SU-DHL-6 (cell line): ENCODE results near the gene RPL19.
"Not testable (repeated sequence)": the region's sequence is repeated elsewhere in the genome, so short reads cannot be mapped to it uniquely, and the experiment has no call there.

Source experiments
- H2AFZ ChIP-seq: fragments of 200-600 bp; sonication (generic); 2 replicates; pipeline ENCODE4 v1.6.1; 2014; ENCODE audit warnings: low read depth, mild to moderate bottlenecking, moderate library complexity, mixed read lengths, antibody characterized with exemption, low read length; ENCODE audit not compliant: severe bottlenecking
- H3F3A ChIP-seq: fragments of 200-600 bp; shearing (Covaris generic); 2 replicates; pipeline ENCODE4 v1.6.0; 2016; ENCODE audit warnings: antibody characterized with exemption, mild to moderate bottlenecking; ENCODE audit not compliant: insufficient read depth
- H3K27ac ChIP-seq: fragments of 200-600 bp; sonication (generic); 2 replicates; pipeline ENCODE4 v1.5.1; 2016; ENCODE audit warnings: low read depth, mild to moderate bottlenecking, low read length, moderate library complexity, mixed read lengths
- H3K27me3 ChIP-seq: fragments of 200-600 bp; sonication (generic), shearing (Covaris generic); 2 replicates; pipeline ENCODE4 v1.6.0; 2014; ENCODE audit warnings: mild to moderate bottlenecking, low read length
- H3K36me3 ChIP-seq: fragments of 200-600 bp; sonication (generic); 2 replicates; pipeline ENCODE4 v1.6.1; 2014; ENCODE audit warnings: mild to moderate bottlenecking, low read length, mixed read lengths
- H3K4me2 ChIP-seq: fragments of 300-600, 200-600 bp; shearing (Covaris generic), sonication (generic); 2 replicates; pipeline ENCODE4 v1.6.0; 2014; ENCODE audit warnings: low read length, low read depth, mild to moderate bottlenecking; ENCODE audit not compliant: poor library complexity, severe bottlenecking
- H3K4me3 ChIP-seq: fragments of 200-600 bp; sonication (generic); 2 replicates; pipeline ENCODE4 v1.5.1; 2014; ENCODE audit warnings: antibody characterized with exemption, low read length, mild to moderate bottlenecking, mixed read lengths; ENCODE audit not compliant: insufficient read depth, poor library complexity, severe bottlenecking
- H3K79me2 ChIP-seq: fragments of 200-600 bp; sonication (generic); 2 replicates; pipeline ENCODE4 v1.6.1; 2014; ENCODE audit warnings: mild to moderate bottlenecking, low read length, moderate library complexity; ENCODE audit not compliant: insufficient read depth
- H3K9ac ChIP-seq: fragments of 200-600 bp; sonication (generic); 2 replicates; pipeline ENCODE4 v1.7.0; 2014; ENCODE audit warnings: mild to moderate bottlenecking, low read length
- H3K9me2 ChIP-seq: fragments of 200-600 bp; sonication (generic); replicated peaks from 2 replicates; pipeline ENCODE4 v1.6.1; 2014; ENCODE audit warnings: low read length; ENCODE audit not compliant: insufficient read depth
- H3K9me3 ChIP-seq: fragments of 200-600 bp; sonication (generic); 2 replicates; pipeline ENCODE4 v1.6.1; 2014; ENCODE audit warnings: low read length, mixed read lengths; ENCODE audit not compliant: insufficient read depth
- H4K20me1 ChIP-seq: fragments of 200-600 bp; sonication (generic); 2 replicates; pipeline ENCODE4 v1.6.1; 2014; ENCODE audit warnings: low read depth, mild to moderate bottlenecking, antibody characterized with exemption, low read length, moderate library complexity, mixed read lengths
- EZH2phosphoT487 ChIP-seq: fragments of 200-600 bp; sonication (generic), shearing (Covaris generic); conservative IDR thresholded peaks from 2 replicates; pipeline ENCODE4 v1.6.1; 2018; ENCODE audit warnings: mild to moderate bottlenecking, antibody characterized with exemption, low read length, moderate library complexity, mixed read lengths
- TF ChIP-seq, protein P1 (sequence below): fragments of 200-600 bp; sonication (generic); IDR thresholded peaks from one replicate; pipeline ENCODE4 v1.5.1; 2017; ENCODE audit warnings: antibody characterized with exemption, mild to moderate bottlenecking, low read length, moderate library complexity; ENCODE audit not compliant: insufficient read depth, poor library complexity, severe bottlenecking

The RPL19 gene

DNA sequence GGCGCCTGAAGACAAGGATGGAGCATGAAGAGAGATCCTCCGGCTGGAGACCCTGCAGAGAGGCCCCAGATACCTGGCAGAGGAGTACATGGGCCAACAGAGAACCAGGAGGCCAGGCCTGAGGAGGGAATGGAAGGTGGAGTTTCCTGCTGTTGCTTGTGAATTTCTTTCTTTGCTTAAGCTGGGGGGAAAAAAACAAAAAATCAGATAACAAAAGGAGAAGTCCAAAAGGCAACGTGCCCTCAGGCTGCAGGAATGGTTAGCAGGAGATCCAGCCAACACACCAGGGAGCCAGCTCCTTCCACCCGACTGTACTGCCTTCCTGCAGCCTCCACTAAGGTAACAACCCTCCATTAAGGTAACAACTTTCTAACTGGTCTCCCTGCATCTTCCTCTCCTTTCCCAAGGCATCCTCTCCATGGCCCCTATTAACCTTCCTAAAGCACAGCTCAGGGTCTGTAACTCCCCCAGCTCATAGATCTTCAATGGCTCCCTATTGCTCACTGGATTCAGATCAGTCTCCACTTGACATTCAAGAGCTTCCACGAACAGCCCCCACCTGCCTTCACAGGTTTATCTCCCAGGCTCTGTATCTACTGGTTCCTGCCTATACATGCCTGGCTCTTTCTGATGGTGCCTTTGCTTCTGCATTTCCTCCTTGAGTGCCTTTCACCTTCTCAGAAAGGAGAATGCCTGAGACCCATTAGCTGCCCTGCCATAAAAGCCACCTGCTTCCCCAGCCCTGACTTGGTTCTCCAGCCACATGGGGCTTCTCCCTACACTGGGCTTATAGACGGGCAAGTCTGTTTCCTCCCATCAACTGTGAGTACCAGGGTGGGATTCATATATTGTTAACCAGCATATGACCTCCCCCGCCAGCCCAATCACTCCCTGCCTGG, 33.4 kb upstream of the RPL19 start:
- Histone ChIP-seq H3K4me3 (no peak overlapping the region), H3K27me3 (no peaks in the 10 kb centered on the region), H3K79me2 (no peaks in the 10 kb centered on the region), H3K9me2 (no peaks in the 10 kb centered on the region), H3K9ac (no peak overlapping the region), H2AFZ (no peak overlapping the region), H3K27ac (no peak overlapping the region), H3K36me3 (no peaks in the 10 kb centered on the region), H3K9me3 (no peaks in the 10 kb centered on the region), H3K4me2 (no peak overlapping the region), H3F3A (no peaks in the 10 kb centered on the region), H4K20me1 (no peaks in the 10 kb centered on the region)
- TF ChIP-seq, protein P1, sequence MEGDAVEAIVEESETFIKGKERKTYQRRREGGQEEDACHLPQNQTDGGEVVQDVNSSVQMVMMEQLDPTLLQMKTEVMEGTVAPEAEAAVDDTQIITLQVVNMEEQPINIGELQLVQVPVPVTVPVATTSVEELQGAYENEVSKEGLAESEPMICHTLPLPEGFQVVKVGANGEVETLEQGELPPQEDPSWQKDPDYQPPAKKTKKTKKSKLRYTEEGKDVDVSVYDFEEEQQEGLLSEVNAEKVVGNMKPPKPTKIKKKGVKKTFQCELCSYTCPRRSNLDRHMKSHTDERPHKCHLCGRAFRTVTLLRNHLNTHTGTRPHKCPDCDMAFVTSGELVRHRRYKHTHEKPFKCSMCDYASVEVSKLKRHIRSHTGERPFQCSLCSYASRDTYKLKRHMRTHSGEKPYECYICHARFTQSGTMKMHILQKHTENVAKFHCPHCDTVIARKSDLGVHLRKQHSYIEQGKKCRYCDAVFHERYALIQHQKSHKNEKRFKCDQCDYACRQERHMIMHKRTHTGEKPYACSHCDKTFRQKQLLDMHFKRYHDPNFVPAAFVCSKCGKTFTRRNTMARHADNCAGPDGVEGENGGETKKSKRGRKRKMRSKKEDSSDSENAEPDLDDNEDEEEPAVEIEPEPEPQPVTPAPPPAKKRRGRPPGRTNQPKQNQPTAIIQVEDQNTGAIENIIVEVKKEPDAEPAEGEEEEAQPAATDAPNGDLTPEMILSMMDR, result no peak
- no peak for TF ChIP-seq EZH2phosphoT487

DNA sequence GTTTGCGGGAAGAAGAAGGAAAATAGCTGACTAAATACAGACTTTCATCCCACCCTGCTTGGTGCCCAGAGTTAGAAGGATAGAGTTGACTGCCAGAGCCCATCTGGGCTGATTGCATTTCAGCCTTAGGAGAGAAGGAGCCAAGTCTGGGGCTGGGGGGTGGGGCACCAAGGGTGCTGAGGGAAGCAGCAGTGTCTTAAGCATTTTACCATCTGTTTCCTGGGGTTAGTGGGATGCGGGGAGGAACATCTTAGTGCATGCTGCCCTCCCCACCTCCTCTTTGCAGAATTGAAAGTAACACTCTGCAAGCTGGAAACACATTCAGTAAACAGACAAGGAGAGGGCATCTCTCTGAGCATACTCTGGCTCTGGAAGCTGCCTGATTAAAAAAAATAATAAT, 32.6 kb upstream of the RPL19 start:
- no peaks in the 10 kb centered on the region for H3F3A ChIP-seq
- no peaks in the 10 kb centered on the region for H3K27me3 ChIP-seq
- H3K79me2 ChIP-seq, result no peaks in the 10 kb centered on the region
- no peak overlapping the region for H3K4me3 ChIP-seq
- no peaks in the 10 kb centered on the region for H4K20me1 ChIP-seq
- no peaks in the 10 kb centered on the region for H3K9me3 ChIP-seq
- no peak overlapping the region for H3K27ac ChIP-seq
- no peak overlapping the region for H2AFZ ChIP-seq
- no peak overlapping the region for H3K9ac ChIP-seq
- no peak overlapping the region for H3K4me2 ChIP-seq
- no peaks in the 10 kb centered on the region for H3K9me2 ChIP-seq
- no peak for TF ChIP-seq EZH2phosphoT487
- TF ChIP-seq, protein P1, result no peak
- no peaks in the 10 kb centered on the region for H3K36me3 ChIP-seq

DNA sequence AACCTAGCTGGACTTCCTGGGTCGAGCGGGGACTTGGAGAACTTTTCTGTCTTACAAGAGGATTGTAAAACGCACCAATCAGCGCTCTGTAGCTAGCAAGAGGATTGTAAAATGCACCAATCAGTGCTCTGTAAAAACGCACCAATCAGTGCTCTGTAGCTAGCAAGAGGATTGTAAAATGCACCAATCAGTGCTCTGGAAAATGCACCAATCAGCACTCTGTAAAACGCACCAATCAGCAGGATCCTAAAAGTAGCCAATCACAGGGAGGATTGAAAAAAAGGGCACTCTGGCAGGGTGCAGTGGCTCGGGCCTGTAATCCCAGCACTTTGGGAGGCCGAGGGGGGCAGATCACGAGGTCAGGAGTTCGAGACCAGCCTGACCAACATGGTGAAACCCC, 31.6 kb upstream of the RPL19 start:
- H3K9ac ChIP-seq, H3K4me2 ChIP-seq: not testable (repeated sequence)

DNA sequence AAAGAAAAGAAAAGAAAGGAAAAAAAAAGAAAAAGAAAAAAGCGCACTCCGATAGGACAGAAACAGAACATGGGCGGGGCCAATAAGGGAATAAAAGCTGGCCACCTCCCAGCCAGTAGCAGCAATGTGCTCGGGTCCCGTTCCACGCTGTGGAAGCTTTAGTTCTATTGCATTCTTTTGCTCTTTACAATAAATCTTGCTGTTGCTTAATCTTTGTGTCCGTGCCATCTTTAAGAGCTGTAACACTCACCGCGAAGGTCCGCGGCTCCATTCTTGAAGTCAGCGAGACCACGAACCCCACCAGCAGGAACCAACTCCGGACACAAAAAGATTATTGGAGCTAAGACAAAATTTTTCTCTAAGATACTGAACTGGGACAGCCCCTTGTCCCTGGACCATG, 31.0 kb upstream of the RPL19 start:
- no peak overlapping the region for H2AFZ ChIP-seq
- no peak overlapping the region for H3K9ac ChIP-seq
- no peak overlapping the region for H3K4me2 ChIP-seq
- H3K27me3 ChIP-seq, result no peaks in the 10 kb centered on the region
- no peak for TF ChIP-seq EZH2phosphoT487
- H3K36me3 ChIP-seq, result no peaks in the 10 kb centered on the region
- H3K27ac ChIP-seq, result no peak overlapping the region
- H3K79me2 ChIP-seq, result no peaks in the 10 kb centered on the region
- no peaks in the 10 kb centered on the region for H3K9me2 ChIP-seq
- H4K20me1 ChIP-seq, result no peaks in the 10 kb centered on the region
- no peaks in the 10 kb centered on the region for H3F3A ChIP-seq
- H3K4me3 ChIP-seq, result no peak overlapping the region
- no peaks in the 10 kb centered on the region for H3K9me3 ChIP-seq

More for the DNA sequence above, 31.6 kb upstream of the RPL19 start:
- H3F3A ChIP-seq, H3K79me2 ChIP-seq, H3K27ac ChIP-seq, H3K27me3 ChIP-seq, H3K36me3 ChIP-seq, H2AFZ ChIP-seq, H3K4me3 ChIP-seq, H4K20me1 ChIP-seq, H3K9me2 ChIP-seq, H3K9me3 ChIP-seq: not testable (repeated sequence)
